Smooth muscle cell (in vitro differentiated cells): ENCODE measurements around the gene WDR77. TPM values are rescaled to one million over a fixed set of nuclear protein-coding genes. Genes with fewer than 3 reads are reported as not detected.

Source experiments
- DNase-seq: peaks from one replicate; lab custom pipeline; 2025; ENCODE audit not compliant: unreplicated experiment; lab: John Stamatoyannopoulos, UW
- H2AFZ ChIP-seq: fragments of 200-600 bp; sonication (generic); 2 replicates; pipeline ENCODE4 v1.6.0; 2016; ENCODE audit warnings: antibody characterized with exemption, low read depth, mild to moderate bottlenecking
- H3F3A ChIP-seq: fragments of 200-600 bp; sonication (generic); 2 replicates; pipeline ENCODE4 v1.6.0; 2017; ENCODE audit warnings: antibody characterized with exemption, low read depth
- H3K27ac ChIP-seq: fragments of 200-600 bp; sonication (generic); 2 replicates; pipeline ENCODE4 v1.5.1; 2016; ENCODE audit warnings: low read depth, mild to moderate bottlenecking
- H3K27me3 ChIP-seq: fragments of 200-600 bp; sonication (generic); 2 replicates; pipeline ENCODE4 v1.6.1; 2016; ENCODE audit warnings: low read depth, mild to moderate bottlenecking
- H3K36me3 ChIP-seq: fragments of 200-600 bp; sonication (generic); 2 replicates; pipeline ENCODE4 v1.5.1; 2016; ENCODE audit warnings: low read depth
- H3K4me1 ChIP-seq: fragments of 200-600 bp; sonication (generic); 2 replicates; pipeline ENCODE4 v1.5.1; 2016; ENCODE audit warnings: low read depth
- H3K4me2 ChIP-seq: fragments of 200-600 bp; sonication (generic); 2 replicates; pipeline ENCODE4 v1.6.0; 2016; ENCODE audit warnings: mild to moderate bottlenecking
- H3K4me3 ChIP-seq: fragments of 200-600 bp; sonication (generic); 2 replicates; pipeline ENCODE4 v1.5.1; 2016; ENCODE audit warnings: mild to moderate bottlenecking
- H3K79me2 ChIP-seq: fragments of 200-600 bp; sonication (generic); 2 replicates; pipeline ENCODE4 v1.6.0; 2016; ENCODE audit warnings: low read depth, mild to moderate bottlenecking
- H3K9ac ChIP-seq: fragments of 200-600 bp; sonication (generic); 2 replicates; pipeline ENCODE4 v1.6.0; 2016; ENCODE audit warnings: low read depth
- H3K9me3 ChIP-seq: fragments of 200-600 bp; sonication (generic); replicated peaks from 2 replicates; pipeline ENCODE4 v1.5.1; 2016; ENCODE audit warnings: low read depth
- H4K20me1 ChIP-seq: fragments of 200-600 bp; sonication (generic); 2 replicates; pipeline ENCODE4 v1.6.0; 2016; ENCODE audit warnings: low read depth
- WGBS: methylation state at CpG from one replicate; pipeline ENCODE4 v1.1.7; 2016; ENCODE audit warnings: low lambda C conversion rate; 5-methylcytosine and 5-hydroxymethylcytosine counted together
- polyA plus RNA-seq: library from polyadenylated mRNA; unstranded; fragments of >200 nt; fragmentation: Nextera tagmentation; extraction: Ambion mirVana; gene quantifications from 2 replicates; pipeline ENCODE4 v1.2.1, GENCODE V29; 2016
- total RNA-seq: library from RNA; depleted of rRNA; stranded (reverse); fragments of >200 nt; gene quantifications from 2 replicates; pipeline ENCODE4 v1.2.3, GENCODE V29; 2014
- TF ChIP-seq, protein P1 (sequence below): fragments of 200-600 bp; sonication (generic); IDR thresholded peaks from 2 replicates; pipeline ENCODE4 v1.5.1; 2017; ENCODE audit warnings: borderline replicate concordance, mild to moderate bottlenecking, antibody characterized with exemption; ENCODE audit not compliant: insufficient read depth, poor library complexity, severe bottlenecking

WDR77 gene
- total and polyA plus RNA-seq, 2 experiments from 2014 or later, result 22.5 to 35.0 TPM

DNA sequence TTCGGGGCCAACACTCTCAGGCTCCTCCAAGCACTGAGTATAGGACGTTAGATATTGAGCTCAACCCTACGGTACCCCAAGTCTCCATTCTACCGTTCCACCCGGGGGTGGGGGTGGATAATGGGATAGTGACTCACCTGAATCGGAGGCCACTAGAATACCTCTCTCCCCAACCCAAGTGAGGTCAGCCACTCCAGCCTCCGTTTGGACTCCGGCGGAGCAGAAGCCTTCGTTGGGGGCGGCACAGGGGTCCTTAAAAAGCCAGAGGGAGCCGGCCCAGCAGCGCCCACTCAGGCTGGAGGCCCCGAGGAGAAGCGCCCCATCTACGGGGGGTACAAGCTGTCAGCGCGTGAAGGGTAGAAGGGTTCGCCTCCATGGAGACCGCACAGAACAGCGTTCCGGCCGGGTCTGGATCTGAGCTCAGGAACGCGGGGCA, 556 bp downstream of the WDR77 start:
- peaks cover 4% of the 10 kb centered on the region for H4K20me1 ChIP-seq
- H3K4me3 ChIP-seq, result peak overlapping the region; percentile 71
- WGBS, result under 1% methylated on average over 16 of the region's 25 CpGs
- peak overlapping the region; percentile 67 for H3K27ac ChIP-seq
- TF ChIP-seq, protein P1, sequence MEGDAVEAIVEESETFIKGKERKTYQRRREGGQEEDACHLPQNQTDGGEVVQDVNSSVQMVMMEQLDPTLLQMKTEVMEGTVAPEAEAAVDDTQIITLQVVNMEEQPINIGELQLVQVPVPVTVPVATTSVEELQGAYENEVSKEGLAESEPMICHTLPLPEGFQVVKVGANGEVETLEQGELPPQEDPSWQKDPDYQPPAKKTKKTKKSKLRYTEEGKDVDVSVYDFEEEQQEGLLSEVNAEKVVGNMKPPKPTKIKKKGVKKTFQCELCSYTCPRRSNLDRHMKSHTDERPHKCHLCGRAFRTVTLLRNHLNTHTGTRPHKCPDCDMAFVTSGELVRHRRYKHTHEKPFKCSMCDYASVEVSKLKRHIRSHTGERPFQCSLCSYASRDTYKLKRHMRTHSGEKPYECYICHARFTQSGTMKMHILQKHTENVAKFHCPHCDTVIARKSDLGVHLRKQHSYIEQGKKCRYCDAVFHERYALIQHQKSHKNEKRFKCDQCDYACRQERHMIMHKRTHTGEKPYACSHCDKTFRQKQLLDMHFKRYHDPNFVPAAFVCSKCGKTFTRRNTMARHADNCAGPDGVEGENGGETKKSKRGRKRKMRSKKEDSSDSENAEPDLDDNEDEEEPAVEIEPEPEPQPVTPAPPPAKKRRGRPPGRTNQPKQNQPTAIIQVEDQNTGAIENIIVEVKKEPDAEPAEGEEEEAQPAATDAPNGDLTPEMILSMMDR, result no peak
- peak overlapping the region; percentile 93 for H3K9ac ChIP-seq
- peak overlapping the region; percentile 98 for H3K4me2 ChIP-seq
- H3F3A ChIP-seq, result peaks cover 4% of the 10 kb centered on the region
- peak overlapping the region; percentile 81 for H2AFZ ChIP-seq
- DNase-seq, result no peak
- H3K36me3 ChIP-seq, result no peaks in the 10 kb centered on the region
- H3K79me2 ChIP-seq, result peaks cover 50% of the 10 kb centered on the region
- no peaks in the 10 kb centered on the region for H3K9me3 ChIP-seq
- H3K27me3 ChIP-seq, result no peaks in the 10 kb centered on the region
- H3K4me1 ChIP-seq, result peaks cover 35% of the 10 kb centered on the region

DNA sequence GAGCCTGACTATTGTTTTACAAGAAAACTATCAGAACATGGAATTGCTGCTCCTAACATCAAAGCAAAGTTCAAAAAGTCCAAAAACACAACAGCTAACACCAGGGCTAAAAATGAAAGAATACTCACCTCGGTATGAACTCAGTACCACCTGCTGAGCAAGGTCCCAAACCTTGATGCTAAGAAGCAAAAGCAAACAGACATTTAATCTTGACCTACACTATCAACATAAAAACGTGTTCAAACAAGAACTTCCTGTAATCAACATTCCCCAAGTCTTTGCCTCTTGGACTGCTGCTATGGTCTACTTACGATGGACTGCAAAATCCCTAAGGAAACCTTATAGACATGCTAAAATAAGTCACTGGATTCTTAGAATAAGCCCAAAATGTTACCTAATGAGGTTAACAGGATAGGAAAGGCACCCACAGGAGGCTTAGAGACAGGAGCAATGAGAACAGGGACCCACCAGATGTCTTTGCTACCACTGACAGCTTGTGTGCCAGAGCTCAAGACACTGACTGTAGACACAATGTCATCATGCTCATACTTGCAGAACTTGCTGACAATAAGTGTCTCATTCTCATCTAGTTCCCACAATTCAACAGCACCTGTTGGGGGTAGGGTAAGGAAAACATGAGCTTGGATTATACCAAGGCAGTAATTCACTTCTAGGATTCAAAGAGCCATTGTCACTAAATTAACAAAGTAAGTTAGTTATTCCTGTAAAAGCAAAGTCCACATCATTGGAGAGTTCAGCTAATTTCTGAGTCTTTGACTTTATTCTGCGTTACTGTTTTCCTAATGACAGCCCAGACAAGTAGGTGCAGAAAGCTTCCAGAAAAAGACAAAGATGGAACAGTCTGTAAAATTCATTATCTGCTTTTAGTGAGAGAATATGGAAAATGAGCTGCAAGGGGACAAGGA, 1.8 kb downstream of the WDR77 start:
- H3F3A ChIP-seq, result peaks cover 4% of the 10 kb centered on the region
- H3K79me2 ChIP-seq, result peaks cover 45% of the 10 kb centered on the region
- H3K4me2 ChIP-seq, result peak overlapping the region; percentile 98
- H3K27ac ChIP-seq, result peak overlapping the region; percentile 67
- H3K4me3 ChIP-seq, result peak overlapping the region; percentile 71
- TF ChIP-seq, protein P1, result no peak
- peaks cover 3% of the 10 kb centered on the region for H4K20me1 ChIP-seq
- H3K36me3 ChIP-seq, result no peaks in the 10 kb centered on the region
- WGBS, result 56% methylated on average over 4 of the region's 4 CpGs
- no peaks in the 10 kb centered on the region for H3K9me3 ChIP-seq
- no peaks in the 10 kb centered on the region for H3K27me3 ChIP-seq
- peaks cover 35% of the 10 kb centered on the region for H3K4me1 ChIP-seq
- peak overlapping the region; percentile 93 for H3K9ac ChIP-seq
- H2AFZ ChIP-seq, result no peak overlapping the region
- DNase-seq, result no peak

DNA sequence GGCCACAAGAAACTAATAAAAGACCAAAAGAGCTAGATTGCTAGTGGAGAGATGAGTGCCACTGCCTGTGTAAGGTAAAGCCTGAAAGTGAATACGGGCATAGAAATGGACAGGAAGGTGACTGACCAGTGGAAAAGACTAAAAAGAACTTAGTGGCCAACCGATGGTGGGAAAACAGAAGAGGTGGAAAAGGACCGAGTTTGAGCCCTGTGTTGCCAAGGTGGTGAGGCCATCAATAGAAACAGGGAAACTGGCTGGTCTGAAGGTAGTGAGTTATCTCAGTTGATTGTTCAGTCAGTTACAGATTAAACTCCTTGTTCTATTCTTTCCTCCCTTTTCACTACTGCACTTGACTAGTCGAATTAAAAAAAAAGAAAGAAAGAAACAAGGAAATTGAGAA, 2.5 kb downstream of the WDR77 start:
- H3K79me2 ChIP-seq, result peaks cover 40% of the 10 kb centered on the region

More for the DNA sequence above, 2.5 kb downstream of the WDR77 start:
- no peaks in the 10 kb centered on the region for H3K27me3 ChIP-seq
- peak overlapping the region; percentile 71 for H3K4me3 ChIP-seq
- H2AFZ ChIP-seq, result no peak overlapping the region
- no peak overlapping the region for H3K9ac ChIP-seq
- H3K9me3 ChIP-seq, result no peaks in the 10 kb centered on the region
- H3K4me2 ChIP-seq, result peak overlapping the region; percentile 98
- no peak for DNase-seq
- peaks cover 1% of the 10 kb centered on the region for H4K20me1 ChIP-seq
- H3K36me3 ChIP-seq, result no peaks in the 10 kb centered on the region
- peaks cover 35% of the 10 kb centered on the region for H3K4me1 ChIP-seq
- H3F3A ChIP-seq, result peaks cover 4% of the 10 kb centered on the region
- 71% methylated on average over 4 of the region's 4 CpGs for WGBS
- H3K27ac ChIP-seq, result peak overlapping the region; percentile 67
- TF ChIP-seq, protein P1, result no peak
